Nephron (organoid): ENCODE results near the gene DGKQ.

Experiments used
- H3K27ac Mint-ChIP-seq, 3 experiments: 2 replicates each; pipeline ENCODE4 v1.8.0; 2020; ENCODE audit warnings: mixed read lengths in 3 of 3, mild to moderate bottlenecking in 2 of 3, moderate library complexity in 1 of 3
- H3K27me3 Mint-ChIP-seq: 2 replicates; pipeline ENCODE4 v1.8.0; 2021; ENCODE audit warnings: low read depth, mild to moderate bottlenecking, moderate library complexity, mixed read lengths
- H3K36me3 Mint-ChIP-seq: 2 replicates; pipeline ENCODE4 v1.8.0; 2020; ENCODE audit warnings: low read depth, mixed read lengths
- H3K4me1 Mint-ChIP-seq: 2 replicates; pipeline ENCODE4 v1.8.0; 2020; ENCODE audit warnings: mixed read lengths
- H3K4me3 Mint-ChIP-seq, 3 experiments: 2 replicates each; pipeline ENCODE4 v1.8.0; 2020; ENCODE audit warnings: mild to moderate bottlenecking in 3 of 3, mixed read lengths in 3 of 3, moderate library complexity in 2 of 3
- H3K9me3 Mint-ChIP-seq: 2 replicates; pipeline ENCODE4 v1.8.0; 2020; ENCODE audit warnings: mixed read lengths
- TF ChIP-seq, protein P1 (sequence below), 3 experiments: fragments of 200-600 bp; sonication (generic); IDR thresholded peaks; one replicate each; pipeline ENCODE4 v1.5.0; 2021; ENCODE audit warnings: antibody characterized with exemption in 3 of 3; ENCODE audit not compliant: unreplicated experiment in 3 of 3

Gene DGKQ

DNA sequence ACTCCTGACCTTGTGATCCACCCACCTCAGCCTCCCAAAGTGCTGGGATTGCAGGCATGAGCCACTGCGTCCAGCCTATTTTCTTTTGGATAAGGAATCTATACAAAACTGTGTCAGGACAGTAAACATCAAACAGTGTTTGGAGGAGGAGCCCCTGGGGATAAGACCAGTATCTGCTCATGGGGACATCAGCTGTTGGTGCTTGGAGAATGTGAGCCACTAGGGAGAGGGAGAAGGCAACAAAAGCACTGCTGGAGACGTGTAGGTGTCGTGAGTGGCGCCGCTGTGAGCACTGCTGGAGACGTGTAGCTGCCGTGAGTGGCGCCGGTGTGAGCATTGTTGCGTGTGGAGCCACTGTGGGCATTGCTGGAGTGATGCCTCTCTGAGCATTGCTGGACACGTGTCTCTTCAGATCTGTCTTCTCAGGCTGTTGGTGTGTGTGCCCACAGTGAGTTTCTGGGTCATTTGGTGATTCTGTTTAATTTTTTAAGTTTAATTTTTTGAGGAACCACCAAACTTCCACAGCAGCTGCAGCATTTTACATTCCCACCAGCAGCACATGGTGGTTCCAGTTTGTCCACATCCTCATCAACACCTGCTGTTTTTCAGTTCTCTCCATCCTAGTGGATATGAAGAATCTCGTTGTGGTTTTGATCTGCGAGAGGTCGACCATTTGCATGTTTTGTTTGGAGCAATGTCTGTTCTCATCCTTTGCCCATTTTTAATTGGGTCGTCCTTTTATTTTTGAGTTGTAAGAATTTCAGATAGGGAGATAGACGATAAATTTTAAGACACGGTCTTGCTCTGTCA, 19.0 kb downstream of the DGKQ start:
- no peaks in the 10 kb centered on the region for H3K9me3 Mint-ChIP-seq
- H3K36me3 Mint-ChIP-seq, result peaks cover 12% of the 10 kb centered on the region
- H3K4me3 Mint-ChIP-seq, result no peak overlapping the region
- H3K27me3 Mint-ChIP-seq, result no peaks in the 10 kb centered on the region
- no peak overlapping the region for H3K27ac Mint-ChIP-seq
- H3K4me1 Mint-ChIP-seq, result peaks cover 4% of the 10 kb centered on the region
- TF ChIP-seq, protein P1, sequence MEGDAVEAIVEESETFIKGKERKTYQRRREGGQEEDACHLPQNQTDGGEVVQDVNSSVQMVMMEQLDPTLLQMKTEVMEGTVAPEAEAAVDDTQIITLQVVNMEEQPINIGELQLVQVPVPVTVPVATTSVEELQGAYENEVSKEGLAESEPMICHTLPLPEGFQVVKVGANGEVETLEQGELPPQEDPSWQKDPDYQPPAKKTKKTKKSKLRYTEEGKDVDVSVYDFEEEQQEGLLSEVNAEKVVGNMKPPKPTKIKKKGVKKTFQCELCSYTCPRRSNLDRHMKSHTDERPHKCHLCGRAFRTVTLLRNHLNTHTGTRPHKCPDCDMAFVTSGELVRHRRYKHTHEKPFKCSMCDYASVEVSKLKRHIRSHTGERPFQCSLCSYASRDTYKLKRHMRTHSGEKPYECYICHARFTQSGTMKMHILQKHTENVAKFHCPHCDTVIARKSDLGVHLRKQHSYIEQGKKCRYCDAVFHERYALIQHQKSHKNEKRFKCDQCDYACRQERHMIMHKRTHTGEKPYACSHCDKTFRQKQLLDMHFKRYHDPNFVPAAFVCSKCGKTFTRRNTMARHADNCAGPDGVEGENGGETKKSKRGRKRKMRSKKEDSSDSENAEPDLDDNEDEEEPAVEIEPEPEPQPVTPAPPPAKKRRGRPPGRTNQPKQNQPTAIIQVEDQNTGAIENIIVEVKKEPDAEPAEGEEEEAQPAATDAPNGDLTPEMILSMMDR (IDR thresholded peaks at IDR 0.05; ENCODE audit: unreplicated experiment in 3 of 3), result no peak

DNA sequence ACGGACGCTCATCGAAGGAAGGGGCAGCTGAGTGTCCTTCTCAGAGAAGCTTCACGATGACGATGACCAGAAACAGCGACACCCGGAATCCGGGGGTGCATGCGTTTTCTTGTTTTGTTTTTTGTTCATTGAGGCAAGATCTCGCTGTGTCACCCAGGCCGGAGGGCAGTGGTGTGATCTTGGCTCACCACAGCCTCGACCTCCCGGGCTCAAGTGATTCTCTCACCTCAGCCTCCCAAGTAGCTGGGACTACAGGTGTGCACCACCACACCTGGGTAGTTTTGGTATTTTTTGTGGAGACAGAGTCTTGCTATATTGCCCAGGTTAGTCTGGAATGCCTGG, 19.8 kb downstream of the DGKQ start:
- TF ChIP-seq, protein P1 (IDR thresholded peaks at IDR 0.05; ENCODE audit: unreplicated experiment in 3 of 3), result no peak
- Mint-ChIP-seq H3K9me3 (no peaks in the 10 kb centered on the region), H3K27me3 (no peaks in the 10 kb centered on the region)

DNA sequence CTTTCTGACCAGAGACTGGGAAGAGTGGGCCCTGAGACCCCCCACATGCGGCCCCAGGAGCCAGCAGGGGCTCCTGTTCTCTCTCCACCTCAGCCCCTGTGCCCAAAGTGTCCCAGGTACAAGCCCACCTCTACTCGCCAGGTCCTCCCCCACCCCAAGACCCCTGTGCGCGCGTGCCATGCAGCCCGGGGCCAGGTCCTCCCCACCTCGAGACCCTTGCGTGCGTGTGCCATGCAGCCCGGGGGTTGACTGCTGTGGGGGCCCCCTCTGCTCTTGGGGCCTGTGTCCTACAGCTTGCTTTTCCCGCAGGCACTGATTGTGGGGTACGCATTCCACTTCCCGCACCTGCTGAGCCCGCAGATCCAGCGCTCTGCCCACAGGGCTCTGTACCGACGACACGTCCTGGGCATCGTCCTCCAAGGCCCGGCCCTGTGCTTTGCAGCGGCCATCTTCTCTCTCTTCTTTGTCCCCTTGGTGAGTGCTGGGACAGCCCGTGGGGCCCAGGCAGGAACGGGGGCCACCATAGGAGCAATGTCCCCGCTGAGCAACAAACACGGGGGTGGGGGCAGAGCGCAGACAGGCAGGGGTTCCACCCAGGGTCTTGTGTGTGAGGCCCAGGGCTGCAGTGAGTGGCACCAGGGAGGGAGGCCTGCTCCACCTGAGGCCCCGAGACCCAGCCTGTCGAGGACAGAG, 20.3 kb downstream of the DGKQ start:
- H3K27ac Mint-ChIP-seq, result no peak overlapping the region
- H3K4me1 Mint-ChIP-seq, result peaks cover 4% of the 10 kb centered on the region
- TF ChIP-seq, protein P1 (IDR thresholded peaks at IDR 0.05; ENCODE audit: unreplicated experiment in 3 of 3), result no peak
- H3K36me3 Mint-ChIP-seq, result peaks cover 12% of the 10 kb centered on the region
- no peak overlapping the region for H3K4me3 Mint-ChIP-seq
- H3K27me3 Mint-ChIP-seq, result no peaks in the 10 kb centered on the region
- no peaks in the 10 kb centered on the region for H3K9me3 Mint-ChIP-seq

More for the DNA sequence above, 19.8 kb downstream of the DGKQ start:
- Mint-ChIP-seq H3K27ac (no peak overlapping the region), H3K4me1 (peaks cover 4% of the 10 kb centered on the region), H3K4me3 (no peak overlapping the region), H3K36me3 (peaks cover 12% of the 10 kb centered on the region)

DNA sequence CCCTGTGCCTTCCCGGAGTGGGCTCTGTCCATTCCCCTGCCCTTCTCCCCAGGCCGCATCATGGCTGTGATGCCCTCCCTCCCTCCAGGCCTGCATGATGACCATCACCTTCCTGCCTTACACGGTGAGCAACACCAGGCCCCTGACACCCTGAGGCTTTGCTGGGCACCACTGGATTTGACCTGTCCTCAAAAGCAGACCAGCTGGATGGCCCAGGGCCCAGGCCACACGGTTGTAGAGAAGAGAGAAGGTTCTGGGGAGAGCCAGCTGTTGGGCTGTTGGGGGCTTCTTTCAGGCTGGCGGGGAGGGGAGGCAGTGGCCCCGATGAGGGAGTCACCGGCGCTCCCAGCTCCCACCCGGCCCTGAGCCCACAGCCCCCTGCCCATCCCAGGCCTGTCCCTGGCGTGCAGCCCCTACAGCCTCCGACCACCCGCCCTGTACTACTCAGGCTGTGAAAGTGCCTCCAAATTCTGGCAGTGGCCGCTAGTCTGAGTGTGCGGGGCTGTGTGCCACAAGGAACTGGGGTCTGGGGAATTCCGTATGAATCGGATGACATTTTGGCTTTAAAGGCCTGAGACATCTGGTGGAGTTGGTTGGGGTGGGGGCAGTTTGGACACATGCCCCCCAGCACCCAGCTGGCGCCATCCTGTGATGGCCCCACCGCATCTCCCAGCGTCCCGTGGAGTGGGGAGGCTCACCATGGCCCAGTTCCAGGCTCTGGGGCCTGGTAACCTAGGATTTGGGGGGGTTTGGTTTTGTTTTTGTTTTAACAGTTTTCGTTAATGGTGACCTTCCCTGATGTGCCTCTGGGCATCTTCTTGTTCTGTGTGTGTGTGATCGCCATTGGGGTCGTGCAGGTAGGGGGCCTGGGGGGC, 21.5 kb downstream of the DGKQ start:
- Mint-ChIP-seq H3K36me3 (peaks cover 12% of the 10 kb centered on the region), H3K27ac (no peak overlapping the region), H3K4me1 (peaks cover 4% of the 10 kb centered on the region), H3K4me3 (no peak overlapping the region), H3K9me3 (no peaks in the 10 kb centered on the region), H3K27me3 (no peaks in the 10 kb centered on the region)
- TF ChIP-seq, protein P1 (IDR thresholded peaks at IDR 0.05; ENCODE audit: unreplicated experiment in 3 of 3), result no peak

DNA sequence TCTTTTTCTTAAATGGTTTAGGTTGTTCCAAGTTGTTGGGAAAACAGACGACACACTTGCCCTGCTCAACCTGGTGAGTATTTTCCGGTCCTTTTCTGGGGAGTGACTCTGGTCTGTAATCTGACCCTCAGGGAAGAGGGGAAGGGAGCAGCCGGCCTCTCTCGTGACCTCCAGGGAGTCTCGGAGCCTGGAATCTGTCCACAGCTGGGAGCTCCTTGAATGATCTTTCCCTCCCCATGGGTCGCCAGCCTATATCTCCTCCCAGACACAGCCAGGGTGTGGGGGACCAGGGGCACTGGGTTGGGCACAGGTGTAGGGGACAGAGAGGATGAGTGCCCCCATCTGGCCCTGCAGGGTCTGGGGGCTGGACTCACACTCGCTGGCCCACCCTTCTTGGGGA, 22.2 kb downstream of the DGKQ start:
- Mint-ChIP-seq H3K4me3 (no peak overlapping the region), H3K4me1 (peaks cover 4% of the 10 kb centered on the region), H3K9me3 (no peaks in the 10 kb centered on the region), H3K27ac (no peak overlapping the region), H3K27me3 (peaks cover 5% of the 10 kb centered on the region), H3K36me3 (peaks cover 9% of the 10 kb centered on the region)
- TF ChIP-seq, protein P1 (IDR thresholded peaks at IDR 0.05; ENCODE audit: unreplicated experiment in 3 of 3), result no peak
